Epithelial cell of proximal tubule (primary cell): ENCODE results near the gene GFRA4. TPM values are rescaled to one million over a fixed set of nuclear protein-coding genes. Genes with fewer than 3 reads are reported as not detected.

Experiments used
- DNase-seq: peaks from one replicate; pipeline ENCODE4 v3.0.0-alpha.2; 2011; ENCODE audit warnings: low read depth
- H3K4me3 ChIP-seq: 2 replicates; pipeline ENCODE4 v1.5.1; 2011; ENCODE audit warnings: low read depth, mild to moderate bottlenecking, low read length
- total RNA-seq: library from RNA; depleted of rRNA; stranded (reverse); fragments of >200 nt; gene quantifications from 2 replicates; pipeline ENCODE4 v1.2.3, GENCODE V29; 2015
- TF ChIP-seq, protein P1 (sequence below): conservative IDR thresholded peaks from 2 replicates; pipeline ENCODE4 v1.5.1; 2012; ENCODE audit warnings: low read depth, mild to moderate bottlenecking, low read length

GFRA4 gene
- total RNA-seq, 1 donor from 2014 or later: not detected

DNA sequence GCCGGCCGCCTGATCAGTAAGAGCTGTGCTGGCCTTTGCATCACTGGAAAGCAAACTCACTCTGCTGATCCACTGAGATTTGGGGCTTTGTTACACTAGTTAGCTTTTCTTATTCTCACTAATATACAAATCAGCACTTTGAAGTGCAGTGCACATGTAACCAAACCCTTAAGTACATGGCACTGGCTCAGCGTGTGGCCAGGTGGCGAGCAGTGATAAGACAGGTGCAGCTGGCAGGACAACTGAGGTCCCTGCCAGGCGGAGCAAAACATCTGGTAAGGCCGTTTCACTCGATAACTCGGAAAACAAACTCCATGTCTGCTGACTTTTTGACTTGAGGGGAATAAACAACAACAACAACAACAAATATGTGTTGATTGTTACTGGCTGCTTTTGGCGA is 11.0 kb downstream of the GFRA4 start:
- DNase-seq: no peak
- TF ChIP-seq, protein P1, sequence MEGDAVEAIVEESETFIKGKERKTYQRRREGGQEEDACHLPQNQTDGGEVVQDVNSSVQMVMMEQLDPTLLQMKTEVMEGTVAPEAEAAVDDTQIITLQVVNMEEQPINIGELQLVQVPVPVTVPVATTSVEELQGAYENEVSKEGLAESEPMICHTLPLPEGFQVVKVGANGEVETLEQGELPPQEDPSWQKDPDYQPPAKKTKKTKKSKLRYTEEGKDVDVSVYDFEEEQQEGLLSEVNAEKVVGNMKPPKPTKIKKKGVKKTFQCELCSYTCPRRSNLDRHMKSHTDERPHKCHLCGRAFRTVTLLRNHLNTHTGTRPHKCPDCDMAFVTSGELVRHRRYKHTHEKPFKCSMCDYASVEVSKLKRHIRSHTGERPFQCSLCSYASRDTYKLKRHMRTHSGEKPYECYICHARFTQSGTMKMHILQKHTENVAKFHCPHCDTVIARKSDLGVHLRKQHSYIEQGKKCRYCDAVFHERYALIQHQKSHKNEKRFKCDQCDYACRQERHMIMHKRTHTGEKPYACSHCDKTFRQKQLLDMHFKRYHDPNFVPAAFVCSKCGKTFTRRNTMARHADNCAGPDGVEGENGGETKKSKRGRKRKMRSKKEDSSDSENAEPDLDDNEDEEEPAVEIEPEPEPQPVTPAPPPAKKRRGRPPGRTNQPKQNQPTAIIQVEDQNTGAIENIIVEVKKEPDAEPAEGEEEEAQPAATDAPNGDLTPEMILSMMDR: no peak
- no peak overlapping the region for H3K4me3 ChIP-seq

DNA sequence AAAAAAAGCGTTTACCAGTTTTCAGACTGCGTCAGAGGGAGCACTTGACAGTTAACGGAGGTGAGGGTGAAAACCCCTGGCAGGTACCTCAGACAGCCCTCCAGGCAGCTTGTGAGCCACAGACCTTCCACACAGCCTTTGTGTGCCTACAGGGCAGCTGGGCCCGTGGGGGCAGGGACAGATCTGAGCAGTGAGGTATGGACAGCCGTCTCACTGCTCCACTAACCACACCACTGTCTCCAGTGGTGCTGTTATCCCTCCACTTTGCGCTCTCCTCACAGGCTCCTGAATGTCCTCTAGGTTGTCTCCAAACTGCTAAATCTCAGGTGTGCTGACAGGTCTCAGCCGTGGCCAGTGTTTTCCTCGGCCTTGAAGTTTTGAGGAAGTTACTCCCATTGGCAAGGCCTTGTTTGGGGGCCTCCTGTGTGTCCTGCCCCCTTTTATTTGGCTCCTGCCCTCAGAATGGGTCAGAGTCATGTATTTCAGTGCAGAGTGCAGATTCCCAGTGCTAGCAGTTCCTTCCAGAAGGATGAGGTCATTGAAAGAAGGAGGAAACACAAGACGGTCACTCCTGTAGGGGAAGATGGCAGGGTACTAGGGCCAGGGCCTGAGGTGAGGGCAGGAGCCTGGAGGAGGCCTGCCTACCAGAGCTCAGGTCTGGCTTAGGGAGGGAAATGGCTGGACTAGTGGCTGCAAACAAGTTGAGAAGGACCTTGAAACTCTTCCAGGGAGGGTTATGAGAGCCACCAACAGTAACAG is 11.8 kb downstream of the GFRA4 start:
- no peak for DNase-seq
- H3K4me3 ChIP-seq: no peak overlapping the region
- TF ChIP-seq, protein P1: no peak

DNA sequence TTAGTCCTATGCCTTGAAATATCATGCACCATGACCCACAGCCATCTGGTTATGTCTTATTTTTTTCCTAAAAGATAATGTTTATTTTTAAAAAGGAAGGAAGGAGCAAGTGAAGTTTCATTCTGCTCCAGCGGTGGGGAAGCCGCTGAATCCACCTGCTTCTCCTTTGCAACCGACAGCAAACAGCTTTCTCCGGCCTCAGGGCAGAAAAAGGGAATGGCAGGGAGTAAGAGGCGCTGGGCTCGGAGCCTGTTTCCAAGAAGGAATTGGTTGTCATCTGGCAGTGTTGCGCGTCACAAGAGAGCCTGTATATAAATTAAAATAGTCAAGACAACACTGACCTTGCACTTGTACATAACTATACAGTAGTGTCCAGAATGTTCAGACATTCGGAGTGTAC is 14.2 kb downstream of the GFRA4 start:
- H3K4me3 ChIP-seq: no peak overlapping the region
- TF ChIP-seq, protein P1: no peak
- no peak for DNase-seq

DNA sequence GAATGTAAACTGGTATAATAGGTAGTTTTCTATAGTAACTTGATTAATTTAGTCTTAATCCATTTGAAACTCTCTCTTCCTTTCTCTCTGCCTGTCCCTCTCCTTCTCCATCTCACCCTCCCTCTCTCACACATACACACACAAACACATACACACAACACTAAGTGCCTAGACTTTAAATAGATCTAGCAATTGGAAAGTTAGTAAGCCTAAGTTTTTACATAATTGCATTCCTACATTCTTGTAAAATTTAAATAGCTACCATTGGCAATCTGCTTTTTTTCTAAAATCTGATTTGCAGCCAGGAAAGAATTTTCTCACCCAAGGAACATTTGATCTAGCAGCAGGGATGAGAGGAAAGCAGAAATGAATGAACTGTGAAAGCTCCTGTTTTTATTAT is 15.7 kb downstream of the GFRA4 start:
- H3K4me3 ChIP-seq: no peak overlapping the region
- TF ChIP-seq, protein P1: no peak
- no peak for DNase-seq

DNA sequence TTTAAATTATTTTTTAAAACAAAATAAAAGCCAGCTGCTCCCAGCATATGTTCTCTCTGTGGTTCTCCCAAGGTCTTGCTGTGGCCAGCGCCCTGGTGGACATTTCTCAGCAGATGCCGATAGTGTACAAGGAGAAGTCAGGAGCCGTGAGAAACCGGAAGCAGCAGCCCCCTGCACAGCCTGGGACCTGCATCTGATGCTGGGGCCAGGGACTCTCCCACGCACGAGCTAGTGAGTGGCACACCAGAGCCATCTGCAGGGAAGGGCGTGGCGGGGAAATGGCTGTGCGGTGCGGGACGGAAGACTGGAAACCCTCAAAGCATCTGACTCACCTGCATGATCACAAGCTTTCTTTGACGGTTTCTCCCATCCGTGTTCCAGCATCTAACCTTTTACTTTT is 16.5 kb downstream of the GFRA4 start:
- no peak overlapping the region for H3K4me3 ChIP-seq
- no peak for DNase-seq
- TF ChIP-seq, protein P1: no peak

DNA sequence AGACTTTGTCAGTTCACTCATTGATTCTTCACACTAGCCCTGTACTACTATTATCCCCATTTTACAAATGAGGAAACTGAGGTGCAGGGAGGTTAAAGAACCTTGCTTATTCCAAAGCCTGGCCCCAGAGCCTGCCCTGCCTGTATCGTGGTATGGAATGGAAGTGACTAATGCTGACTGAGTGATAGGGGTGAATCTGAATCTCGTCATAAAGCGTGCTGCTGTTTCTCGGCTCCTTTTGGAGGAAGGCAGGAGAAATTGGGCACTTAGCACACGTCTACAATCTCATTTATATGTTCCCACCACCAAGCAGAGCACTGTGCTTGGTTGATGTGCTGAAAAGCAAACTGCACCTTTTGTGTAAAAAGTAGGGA is 17.1 kb downstream of the GFRA4 start:
- TF ChIP-seq, protein P1: no peak
- no peak overlapping the region for H3K4me3 ChIP-seq
- no peak for DNase-seq
